CD14-positive monocyte (primary cell): ENCODE results near the gene HAUS7. TPM values are rescaled to one million over a fixed set of nuclear protein-coding genes. Genes with fewer than 3 reads are reported as not detected.

ENCODE experiments used
- DNase-seq, 3 donors: peaks; one replicate each; pipeline ENCODE4 v3.0.0-alpha.2; 2011 to 2022
- H2AFZ ChIP-seq: 2 replicates; pipeline ENCODE4 v1.6.0; 2012; ENCODE audit warnings: mild to moderate bottlenecking, low read depth, low read length, inconsistent platforms; ENCODE audit not compliant: insufficient read depth, poor library complexity, severe bottlenecking
- H3K27ac ChIP-seq, 2 donors: 1 replicate in 1 of 2; 2 replicates in 1 of 2; pipeline ENCODE4 v1.5.1; 2012 to 2013; ENCODE audit warnings: low read length in 2 of 2, control low read depth in 1 of 2, inconsistent platforms in 1 of 2, low read depth in 1 of 2, mild to moderate bottlenecking in 1 of 2
- H3K27me3 ChIP-seq, 2 donors: one replicate each; pipeline versions ENCODE4 v1.6.0 to v1.6.1; 2011 to 2013; ENCODE audit warnings: low read length in 2 of 2; ENCODE audit not compliant: control insufficient read depth in 2 of 2, insufficient read depth in 2 of 2
- H3K36me3 ChIP-seq, 2 donors: replicated peaks in 1 of 2; 1 replicate in 1 of 2; 2 replicates in 1 of 2; pipeline versions ENCODE4 v1.5.1 to v1.6.1; 2012 to 2013; ENCODE audit warnings: low read length in 2 of 2, control low read depth in 1 of 2, inconsistent platforms in 1 of 2, mild to moderate bottlenecking in 1 of 2; ENCODE audit not compliant: insufficient read depth in 2 of 2, control insufficient read depth in 1 of 2
- H3K4me1 ChIP-seq, 2 donors: 1 replicate in 1 of 2; 2 replicates in 1 of 2; pipeline versions ENCODE4 v1.5.1 to v1.6.1; 2012 to 2013; ENCODE audit warnings: low read length in 2 of 2, control low read depth in 1 of 2, inconsistent platforms in 1 of 2, mild to moderate bottlenecking in 1 of 2, moderate library complexity in 1 of 2; ENCODE audit not compliant: insufficient read depth in 2 of 2, control insufficient read depth in 1 of 2
- H3K4me2 ChIP-seq: replicated peaks from 2 replicates; pipeline ENCODE3; 2012; ENCODE audit warnings: low read length, moderate library complexity, mild to moderate bottlenecking; ENCODE audit not compliant: poor library complexity, severe bottlenecking; ENCODE audit errors: extremely low read depth
- H3K4me3 ChIP-seq, 3 experiments: fragments of 200-600 bp in 1 of 3; sonication (generic) in 1 of 3; replicated peaks in 1 of 3; 1 replicate in 2 of 3; 2 replicates in 1 of 3; pipeline ENCODE4 v1.5.1; 2011 to 2013; ENCODE audit warnings: low read length in 3 of 3, mild to moderate bottlenecking in 3 of 3, control low read depth in 2 of 3, low read depth in 2 of 3, inconsistent platforms in 1 of 3, moderate library complexity in 1 of 3
- H3K79me2 ChIP-seq: 2 replicates; pipeline ENCODE4 v1.6.0; 2012; ENCODE audit warnings: mild to moderate bottlenecking, control low read depth, inconsistent platforms, low read length, moderate library complexity; ENCODE audit not compliant: insufficient read depth
- H3K9ac ChIP-seq: 2 replicates; pipeline ENCODE4 v1.6.0; 2017; ENCODE audit warnings: low read length, mild to moderate bottlenecking; ENCODE audit not compliant: insufficient read depth, poor library complexity, severe bottlenecking
- H3K9me3 ChIP-seq, 2 donors: replicated peaks in 1 of 2; 1 replicate in 1 of 2; 2 replicates in 1 of 2; pipeline versions ENCODE4 v1.5.1 to v1.6.1; 2012 to 2013; ENCODE audit warnings: low read length in 2 of 2, control low read depth in 1 of 2; ENCODE audit not compliant: control insufficient read depth in 1 of 2, insufficient read depth in 1 of 2
- H4K20me1 ChIP-seq: 2 replicates; pipeline ENCODE4 v1.6.0; 2012; ENCODE audit warnings: mild to moderate bottlenecking, low read length, control low read depth, moderate library complexity; ENCODE audit not compliant: insufficient read depth
- H3K27ac Mint-ChIP-seq, 7 donors: one replicate each; pipeline ENCODE4 v1.8.0; 2020; ENCODE audit warnings: mild to moderate bottlenecking in 7 of 7, mixed read lengths in 7 of 7, moderate library complexity in 6 of 7, inconsistent platforms in 2 of 7
- H3K27me3 Mint-ChIP-seq, 3 donors: one replicate each; pipeline ENCODE4 v1.8.0; 2021 to 2022; ENCODE audit warnings: low read depth in 3 of 3, mild to moderate bottlenecking in 3 of 3, mixed read lengths in 3 of 3, moderate library complexity in 3 of 3, inconsistent platforms in 1 of 3
- H3K36me3 Mint-ChIP-seq, 2 donors: one replicate each; pipeline ENCODE4 v1.8.0; 2020; ENCODE audit warnings: mixed read lengths in 2 of 2, inconsistent platforms in 1 of 2, mild to moderate bottlenecking in 1 of 2
- H3K4me1 Mint-ChIP-seq: one replicate; pipeline ENCODE4 v1.8.0; 2020; ENCODE audit warnings: mild to moderate bottlenecking, mixed read lengths
- H3K4me3 Mint-ChIP-seq, 2 donors: one replicate each; pipeline ENCODE4 v1.8.0; 2020; ENCODE audit warnings: mild to moderate bottlenecking in 2 of 2, mixed read lengths in 2 of 2, moderate library complexity in 1 of 2
- H3K9me3 Mint-ChIP-seq, 7 donors: one replicate each; pipeline ENCODE4 v1.8.0; 2020 to 2022; ENCODE audit warnings: mixed read lengths in 7 of 7, mild to moderate bottlenecking in 6 of 7, moderate library complexity in 6 of 7, inconsistent platforms in 2 of 7
- CTCF ChIP-seq: fragments of 200-600 bp; IDR thresholded peaks from one replicate; pipeline ENCODE4 v1.8.0; 2022; ENCODE audit warnings: antibody characterized with exemption, mild to moderate bottlenecking
- WGBS: methylation state at CpG from one replicate; pipeline ENCODE4 v1.1.5; 2013; ENCODE audit warnings: missing lambda C conversion rate; ENCODE audit not compliant: insufficient coverage; 5-methylcytosine and 5-hydroxymethylcytosine counted together
- intact Hi-C, 2 donors: fragments of 100-400 bp; cut with micrococcal nuclease; formaldehyde crosslinking; loops; one replicate each; pipeline versions ENCODE4 v1.15.0 to v1.15.1; 2023
- polyA plus RNA-seq, 3 donors: library from polyadenylated mRNA; depleted of rRNA in 1 of 3; unstranded in 2 of 3; stranded (reverse) in 1 of 3; fragments of 300-500 nt in 2 of 3; fragments of >200 nt in 1 of 3; fragmentation: Illumina TruSeq in 2 of 3; gene quantifications; 1 replicate in 2 of 3; 2 replicates in 1 of 3; pipeline ENCODE4 v1.2.3, GENCODE V29; 2012 to 2021

The HAUS7 gene
- polyA plus RNA-seq, 3 donors, result 23.8 to 37.5 (median 26.7) TPM

GRCh38 chrX:153450949-153451277 lies 19.5 kb downstream of the HAUS7 start:
- Histone ChIP-seq H3K4me3 (no peak overlapping the region), H3K9me3 (no peaks in the 10 kb centered on the region), H4K20me1 (no peaks in the 10 kb centered on the region), H3K36me3 (peaks cover 41 to 47% of the 10 kb centered on the region in 2 donors), H3K9ac (no peak overlapping the region), H3K4me1 (no peaks in the 10 kb centered on the region), H3K27ac (no peak overlapping the region), H3K4me2 (no peak overlapping the region), H3K27me3 (no peaks in the 10 kb centered on the region), H2AFZ (no peak overlapping the region), H3K79me2 (no peaks in the 10 kb centered on the region)
- Mint-ChIP-seq H3K4me3 (no peak overlapping the region), H3K27me3 (peaks cover 0 to 8% (median 0%) of the 10 kb centered on the region in 3 donors), H3K27ac (no peak overlapping the region), H3K9me3 (no peaks in the 10 kb centered on the region), H3K36me3 (peaks cover 23 to 43% of the 10 kb centered on the region in 2 donors), H3K4me1 (no peaks in the 10 kb centered on the region)
- TF ChIP-seq CTCF, result no peak
- no peak for DNase-seq
- intact Hi-C loops, result no loop called here
- WGBS, result 95% methylated on average over 4 of the region's 8 CpGs

- DNase-seq, result no peak
- no peak for TF ChIP-seq CTCF
- H3K4me1 Mint-ChIP-seq, result no peaks in the 10 kb centered on the region
- H3K36me3 Mint-ChIP-seq, result peaks cover 22 to 38% of the 10 kb centered on the region in 2 donors
- no peak overlapping the region for H3K4me3 Mint-ChIP-seq
- WGBS, result 98% methylated on average over 9 of the region's 26 CpGs
- Histone ChIP-seq H3K4me3 (no peak overlapping the region), H3K4me1 (no peaks in the 10 kb centered on the region), H4K20me1 (no peaks in the 10 kb centered on the region), H3K27me3 (no peaks in the 10 kb centered on the region), H3K27ac (no peak overlapping the region), H3K4me2 (no peak overlapping the region), H3K79me2 (no peaks in the 10 kb centered on the region), H3K9me3 (no peaks in the 10 kb centered on the region), H3K9ac (no peak overlapping the region), H3K36me3 (peaks cover 36 to 41% of the 10 kb centered on the region in 2 donors), H2AFZ (no peak overlapping the region)
- H3K27ac Mint-ChIP-seq, result no peak overlapping the region
- intact Hi-C loops, result no loop called here
- H3K9me3 Mint-ChIP-seq, result no peaks in the 10 kb centered on the region
- peaks cover 0 to 8% (median 0%) of the 10 kb centered on the region in 3 donors for H3K27me3 Mint-ChIP-seq
These were observed 20.0 kb downstream of the HAUS7 start for GRCh38 chrX:153450114-153450948.
